OCI-LY7 (cell line): ENCODE results near the gene COL8A1. TPM values are rescaled to one million over a fixed set of nuclear protein-coding genes. Genes with fewer than 3 reads are reported as not detected.

Experiments used
- BruUV-seq: library from RNA; stranded (reverse); fragments of 400-500 nt; replicated peaks from 2 replicates; lab custom pipeline; 2021; lab: Mats Ljungman, UMichigan
- CTCF ChIA-PET: fragments of 300-600 bp; sonication (Branson Sonifier 250); formaldehyde crosslinking; loops from one replicate; lab custom pipeline; 2022; ENCODE audit warnings: antibody characterized with exemption; ENCODE audit not compliant: unreplicated experiment; lab: Charles Lee
- POLR2A ChIA-PET: fragments of 300-600 bp; sonication (Branson Sonifier 250); formaldehyde crosslinking; loops from one replicate; lab custom pipeline; 2022; ENCODE audit warnings: antibody characterized with exemption; lab: Charles Lee
- DNase-seq: peaks from one replicate; pipeline ENCODE4 v3.0.0-alpha.2; 2015; ENCODE audit warnings: low spot score
- H2AFZ ChIP-seq: fragments of 200-600 bp; sonication (generic), shearing (Covaris generic); 2 replicates; pipeline ENCODE4 v1.6.1; 2014; ENCODE audit warnings: mild to moderate bottlenecking, antibody characterized with exemption, low read length, moderate library complexity
- H3K27ac ChIP-seq: fragments of 200-600 bp; sonication (generic); 2 replicates; pipeline ENCODE4 v1.5.1; 2014; ENCODE audit warnings: mixed run types, low read depth, mild to moderate bottlenecking, moderate library complexity, low read length, inconsistent platforms; ENCODE audit not compliant: poor library complexity, severe bottlenecking
- H3K36me3 ChIP-seq: fragments of 200-600 bp; sonication (generic); 2 replicates; pipeline ENCODE4 v1.6.1; 2014; ENCODE audit warnings: mild to moderate bottlenecking, antibody characterized with exemption, low read length, moderate library complexity, mixed read lengths; ENCODE audit not compliant: insufficient read depth
- H3K4me1 ChIP-seq: fragments of 200-600 bp; sonication (generic); 2 replicates; pipeline ENCODE4 v1.5.1; 2014; ENCODE audit warnings: mild to moderate bottlenecking, low read length; ENCODE audit not compliant: insufficient read depth, poor library complexity, severe bottlenecking
- H3K4me2 ChIP-seq: fragments of 200-600 bp; sonication (generic); 2 replicates; pipeline ENCODE4 v1.6.1; 2014; ENCODE audit warnings: mild to moderate bottlenecking, low read length
- H3K4me3 ChIP-seq: fragments of 200-600 bp; sonication (generic); 2 replicates; pipeline ENCODE4 v1.5.1; 2014; ENCODE audit warnings: mild to moderate bottlenecking, low read depth, low read length; ENCODE audit not compliant: poor library complexity, severe bottlenecking
- H3K79me2 ChIP-seq: fragments of 200-600 bp; sonication (generic); 2 replicates; pipeline ENCODE4 v1.6.1; 2016; ENCODE audit warnings: low read depth, mild to moderate bottlenecking, low read length, moderate library complexity, mixed read lengths; ENCODE audit not compliant: insufficient read depth
- H3K9me2 ChIP-seq: fragments of 200-600 bp; sonication (generic); 2 replicates; pipeline ENCODE4 v1.6.1; 2016; ENCODE audit warnings: mild to moderate bottlenecking, low read length, mixed read lengths; ENCODE audit not compliant: insufficient read depth
- H3K9me3 ChIP-seq: fragments of 200-600 bp; sonication (generic); 2 replicates; pipeline ENCODE4 v1.6.1; 2014; ENCODE audit warnings: mild to moderate bottlenecking, mixed run types, low read length, mixed read lengths
- H4K20me1 ChIP-seq: fragments of 200-600 bp; sonication (generic); 2 replicates; pipeline ENCODE4 v1.6.1; 2014; ENCODE audit warnings: mild to moderate bottlenecking, antibody characterized with exemption, low read length, moderate library complexity, mixed read lengths; ENCODE audit not compliant: insufficient read depth
- EZH2phosphoT487 ChIP-seq: fragments of 200-600 bp; sonication (generic); IDR thresholded peaks from 2 replicates; pipeline ENCODE4 v1.6.1; 2018; ENCODE audit warnings: low read depth, borderline replicate concordance, mild to moderate bottlenecking, mixed run types, antibody characterized with exemption, low read length, moderate library complexity, mixed read lengths
- intact Hi-C: fragments of 100-400 bp; cut with micrococcal nuclease; formaldehyde crosslinking; loops from one replicate; pipeline ENCODE4 v1.10.0; 2022; ENCODE audit not compliant: unreplicated experiment
- total RNA-seq, 2 experiments: library from RNA; depleted of rRNA in 1 of 2; stranded (reverse); fragments of >200 nt in 1 of 2; shearing (Covaris generic) in 1 of 2; gene quantifications; 2 replicates each; pipeline ENCODE4 v1.2.3, GENCODE V29; 2014 to 2022
- TF ChIP-seq, protein P1 (sequence below): fragments of 200-600 bp; sonication (generic); conservative IDR thresholded peaks from 2 replicates; pipeline ENCODE4 v1.5.1; 2014; ENCODE audit warnings: mild to moderate bottlenecking, antibody characterized with exemption, low read length, moderate library complexity, mixed read lengths

COL8A1 gene
- total RNA-seq, 2 experiments from 2014 or later: 0.10 TPM; not detected in 1

DNA sequence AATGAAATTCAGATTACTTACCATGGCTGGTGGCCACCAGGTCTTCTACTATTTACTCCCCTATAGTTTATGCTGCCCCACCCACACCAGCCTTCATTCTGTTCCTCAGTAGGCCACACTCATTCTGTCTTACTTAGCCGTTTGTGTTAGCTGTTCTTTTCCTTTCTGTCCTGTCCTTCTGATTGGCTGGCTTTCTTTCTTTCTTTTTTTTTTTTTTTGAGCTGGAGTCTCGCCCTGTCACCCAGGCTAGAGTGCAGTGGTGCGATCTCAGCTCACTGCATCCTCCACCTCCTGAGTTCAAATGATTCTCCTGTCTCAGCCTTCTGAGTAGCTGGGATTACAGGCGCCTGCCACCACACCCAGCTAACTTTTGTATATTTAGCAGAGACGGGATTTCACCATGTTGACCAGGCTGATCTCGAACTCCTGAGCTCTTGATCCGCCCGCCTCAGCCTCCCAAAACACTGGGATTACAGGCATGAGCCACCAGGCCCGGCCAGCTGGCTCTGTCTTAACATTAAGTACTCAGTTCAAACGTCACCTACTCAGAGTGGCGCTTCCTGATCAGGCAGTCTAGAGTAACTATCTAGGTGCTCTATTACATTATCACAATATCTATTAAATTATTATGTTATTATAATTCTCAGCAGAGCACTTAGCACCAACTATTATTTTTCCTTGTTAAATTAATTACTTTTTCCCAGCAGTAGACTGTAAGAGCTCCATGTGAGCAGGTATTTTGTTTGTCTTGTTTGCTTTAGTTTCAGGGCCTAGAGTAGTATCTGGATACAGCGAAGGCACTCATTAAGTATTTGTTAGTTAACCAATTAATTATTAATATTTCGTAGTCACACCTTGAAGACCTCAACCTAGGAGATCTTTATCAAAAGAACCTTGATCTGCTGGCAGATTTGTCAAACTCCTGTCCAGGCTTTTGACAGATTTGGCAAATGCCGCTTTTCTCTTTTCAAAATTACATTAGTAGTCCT, 185.6 kb downstream of the COL8A1 start:
- H3K36me3 ChIP-seq: peaks cover 6% of the 10 kb centered on the region
- no peaks in the 10 kb centered on the region for H3K9me3 ChIP-seq
- peaks cover 37% of the 10 kb centered on the region; the same call in 1 of the 2 replicates for H3K79me2 ChIP-seq
- H3K27ac ChIP-seq: no peak overlapping the region
- BruUV-seq: no TSS peak
- H4K20me1 ChIP-seq: no peaks in the 10 kb centered on the region; the same call in 1 of the 2 replicates
- H3K4me3 ChIP-seq: no peak overlapping the region
- TF ChIP-seq EZH2phosphoT487: no peak
- TF ChIP-seq, protein P1, sequence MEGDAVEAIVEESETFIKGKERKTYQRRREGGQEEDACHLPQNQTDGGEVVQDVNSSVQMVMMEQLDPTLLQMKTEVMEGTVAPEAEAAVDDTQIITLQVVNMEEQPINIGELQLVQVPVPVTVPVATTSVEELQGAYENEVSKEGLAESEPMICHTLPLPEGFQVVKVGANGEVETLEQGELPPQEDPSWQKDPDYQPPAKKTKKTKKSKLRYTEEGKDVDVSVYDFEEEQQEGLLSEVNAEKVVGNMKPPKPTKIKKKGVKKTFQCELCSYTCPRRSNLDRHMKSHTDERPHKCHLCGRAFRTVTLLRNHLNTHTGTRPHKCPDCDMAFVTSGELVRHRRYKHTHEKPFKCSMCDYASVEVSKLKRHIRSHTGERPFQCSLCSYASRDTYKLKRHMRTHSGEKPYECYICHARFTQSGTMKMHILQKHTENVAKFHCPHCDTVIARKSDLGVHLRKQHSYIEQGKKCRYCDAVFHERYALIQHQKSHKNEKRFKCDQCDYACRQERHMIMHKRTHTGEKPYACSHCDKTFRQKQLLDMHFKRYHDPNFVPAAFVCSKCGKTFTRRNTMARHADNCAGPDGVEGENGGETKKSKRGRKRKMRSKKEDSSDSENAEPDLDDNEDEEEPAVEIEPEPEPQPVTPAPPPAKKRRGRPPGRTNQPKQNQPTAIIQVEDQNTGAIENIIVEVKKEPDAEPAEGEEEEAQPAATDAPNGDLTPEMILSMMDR: no peak
- intact Hi-C loops: no loop called here
- ChIA-PET POLR2A (interaction anchor here (0.6 to 1.6 kb wide), 7 partner anchors 8 to 887 kb away, joined by 3 to 6 read pairs (median 3); no protein-coding TSS in a partner anchor), CTCF (interaction anchor here (0.5 kb wide), 1 partner anchor 311 kb away, joined by 3 read pairs; no protein-coding TSS in a partner anchor)
- H3K9me2 ChIP-seq: no peaks in the 10 kb centered on the region
- no peak overlapping the region for H3K4me2 ChIP-seq
- no peak for DNase-seq
- no peak overlapping the region for H2AFZ ChIP-seq
- H3K4me1 ChIP-seq: peaks cover 3% of the 10 kb centered on the region

DNA sequence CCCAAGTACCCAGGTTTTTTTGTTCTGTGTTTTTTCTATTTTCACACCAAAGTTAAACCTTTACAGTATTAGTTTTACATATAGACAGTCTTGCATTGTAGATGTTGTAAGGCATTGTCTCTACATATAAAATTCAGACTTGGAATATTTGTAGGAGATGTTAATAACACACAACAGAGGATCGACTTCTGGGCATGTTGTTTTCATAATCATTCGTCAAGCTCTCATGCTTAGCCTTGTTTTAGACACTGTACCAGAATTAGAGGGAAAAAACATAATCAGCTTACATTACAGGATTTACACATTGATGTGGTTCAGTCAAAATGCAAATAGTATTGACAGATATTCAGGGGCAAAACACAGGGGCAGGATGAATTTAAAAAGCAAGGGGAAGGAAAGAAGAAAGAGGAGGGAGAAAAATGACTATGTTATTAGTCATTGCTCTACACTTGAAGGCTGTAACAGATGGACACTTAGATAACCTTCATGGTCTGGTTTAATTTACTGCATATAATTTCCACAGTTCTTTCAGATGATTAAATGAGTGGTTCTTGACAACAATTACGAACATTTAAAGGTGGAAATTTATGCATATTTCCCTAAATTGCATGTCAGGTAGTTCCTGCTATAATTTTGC, 186.7 kb downstream of the COL8A1 start:
- Histone ChIP-seq H3K9me3 (no peaks in the 10 kb centered on the region), H3K4me2 (no peak overlapping the region), H4K20me1 (no peaks in the 10 kb centered on the region; the same call in 1 of the 2 replicates), H3K9me2 (no peaks in the 10 kb centered on the region), H3K4me1 (no peaks in the 10 kb centered on the region), H3K4me3 (no peak overlapping the region), H2AFZ (no peak overlapping the region), H3K27ac (no peak overlapping the region), H3K79me2 (peaks cover 31% of the 10 kb centered on the region; the same call in 1 of the 2 replicates), H3K36me3 (peaks cover 6% of the 10 kb centered on the region)
- intact Hi-C loops: no loop called here
- POLR2A ChIA-PET: no interaction called here
- TF ChIP-seq, protein P1: no peak
- no peak for TF ChIP-seq EZH2phosphoT487
- no TSS peak for BruUV-seq
- CTCF ChIA-PET: no interaction called here
- no peak for DNase-seq
